GM23248 (cell line): ENCODE results near the gene WNT9B. TPM values are rescaled to one million over a fixed set of nuclear protein-coding genes. Genes with fewer than 3 reads are reported as not detected.

Source experiments
- DNase-seq: peaks from one replicate; pipeline ENCODE4 v3.0.0-alpha.2; 2015
- H2AFZ ChIP-seq: fragments of 200-600 bp; sonication (generic); 2 replicates; pipeline ENCODE4 v1.6.1; 2016; ENCODE audit warnings: antibody characterized with exemption
- H3F3A ChIP-seq: fragments of 200-600 bp; sonication (generic); 2 replicates; pipeline ENCODE4 v1.6.1; 2016; ENCODE audit warnings: mild to moderate bottlenecking, antibody characterized with exemption, mixed run types; ENCODE audit not compliant: insufficient read depth
- H3K27ac ChIP-seq: fragments of 200-600 bp; sonication (generic); 2 replicates; pipeline ENCODE4 v1.5.1; 2016; ENCODE audit warnings: mild to moderate bottlenecking
- H3K27me3 ChIP-seq: fragments of 200-600 bp; sonication (generic); replicated peaks from 2 replicates; pipeline ENCODE4 v1.6.1; 2016; ENCODE audit warnings: mild to moderate bottlenecking; ENCODE audit not compliant: insufficient read depth
- H3K36me3 ChIP-seq: fragments of 200-600 bp; sonication (generic); 2 replicates; pipeline ENCODE4 v1.6.1; 2016; ENCODE audit warnings: low read depth, mild to moderate bottlenecking
- H3K4me1 ChIP-seq: fragments of 200-600 bp; sonication (generic); 2 replicates; pipeline ENCODE4 v1.6.1; 2016; ENCODE audit warnings: mild to moderate bottlenecking; ENCODE audit not compliant: insufficient read depth
- H3K4me2 ChIP-seq: fragments of 200-600 bp; sonication (generic); one replicate; pipeline ENCODE4 v1.6.1; 2016; ENCODE audit warnings: mild to moderate bottlenecking; ENCODE audit not compliant: unreplicated experiment
- H3K4me3 ChIP-seq: fragments of 200-600 bp; sonication (generic); 2 replicates; pipeline ENCODE4 v1.5.1; 2016; ENCODE audit warnings: mild to moderate bottlenecking
- H3K79me2 ChIP-seq: fragments of 200-600 bp; sonication (generic); 2 replicates; pipeline ENCODE4 v1.6.1; 2016; ENCODE audit warnings: mild to moderate bottlenecking; ENCODE audit not compliant: insufficient read depth
- H3K9ac ChIP-seq: fragments of 200-600 bp; sonication (generic); 2 replicates; pipeline ENCODE4 v1.6.1; 2016; ENCODE audit warnings: mild to moderate bottlenecking
- H3K9me2 ChIP-seq: fragments of 200-600 bp; sonication (generic); 2 replicates; pipeline ENCODE4 v1.6.1; 2016; ENCODE audit warnings: mixed run types, mild to moderate bottlenecking, moderate library complexity; ENCODE audit not compliant: insufficient read depth
- H3K9me3 ChIP-seq: fragments of 200-600 bp; sonication (generic); one replicate; pipeline ENCODE4 v1.6.1; 2017; ENCODE audit warnings: low read depth
- H4K20me1 ChIP-seq: fragments of 200-600 bp; sonication (generic); 2 replicates; pipeline ENCODE4 v1.6.0; 2016; ENCODE audit not compliant: insufficient read depth
- EZH2 ChIP-seq: fragments of 200-600 bp; sonication (generic); IDR thresholded peaks from 2 replicates; pipeline ENCODE4 v1.6.1; 2018; ENCODE audit warnings: antibody characterized with exemption, mild to moderate bottlenecking; ENCODE audit not compliant: insufficient read depth, poor library complexity, severe bottlenecking
- EZH2phosphoT487 ChIP-seq: fragments of 200-600 bp; sonication (generic); IDR thresholded peaks from 2 replicates; pipeline ENCODE4 v1.6.1; 2018; ENCODE audit warnings: antibody characterized with exemption, moderate library complexity, mild to moderate bottlenecking, low read depth; ENCODE audit not compliant: insufficient read depth
- WGBS, 2 experiments: methylation state at CpG; one replicate each; pipeline ENCODE4 v1.1.6; 2015 to 2017; ENCODE audit warnings: low lambda C conversion rate in 2 of 2, low coverage in 1 of 2; ENCODE audit errors: missing lambda C conversion rate in 2 of 2; 5-methylcytosine and 5-hydroxymethylcytosine counted together
- in situ Hi-C: fragments of 300-500 bp; cut with MboI; formaldehyde crosslinking; loops from 2 replicates; pipeline ENCODE4 v1.15.0; 2020
- polyA plus RNA-seq: library from polyadenylated mRNA; unstranded; fragments of >200 nt; fragmentation: Nextera tagmentation; extraction: Ambion mirVana; gene quantifications from 2 replicates; pipeline ENCODE4 v1.2.1, GENCODE V29; 2016
- total RNA-seq: library from RNA; depleted of rRNA; stranded (reverse); fragments of >200 nt; shearing (Covaris generic); gene quantifications from 2 replicates; pipeline ENCODE4 v1.2.3, GENCODE V29; 2014

The WNT9B gene
- total and polyA plus RNA-seq, 2 experiments from 2014 or later: not detected

GRCh38 chr17:46894476-46895151, 43.2 kb downstream of the WNT9B start:
- H3K4me2 ChIP-seq: no peak overlapping the region
- H2AFZ ChIP-seq: no peak overlapping the region
- H3K4me3 ChIP-seq: no peak overlapping the region
- H3K4me1 ChIP-seq: no peaks in the 10 kb centered on the region
- TF ChIP-seq EZH2 (no peak), EZH2phosphoT487 (no peak)
- no peak overlapping the region for H3K27ac ChIP-seq
- no peaks in the 10 kb centered on the region for H3K36me3 ChIP-seq
- no peaks in the 10 kb centered on the region for H4K20me1 ChIP-seq
- in situ Hi-C loops: no loop called here
- H3K9me2 ChIP-seq: no peaks in the 10 kb centered on the region
- H3F3A ChIP-seq: no peaks in the 10 kb centered on the region
- no peaks in the 10 kb centered on the region for H3K79me2 ChIP-seq
- 20 to 22% methylated on average over 28 to 29 of the region's 29 CpGs for WGBS, 2 experiments
- no peaks in the 10 kb centered on the region for H3K9me3 ChIP-seq
- no peak for DNase-seq
- peaks cover 52% of the 10 kb centered on the region for H3K27me3 ChIP-seq
- H3K9ac ChIP-seq: no peak overlapping the region

- no peak overlapping the region for H3K27ac ChIP-seq
- no peaks in the 10 kb centered on the region for H4K20me1 ChIP-seq
- no peaks in the 10 kb centered on the region for H3K9me3 ChIP-seq
- WGBS, 2 experiments: 84 to 91% methylated on average over 9 of the region's 9 CpGs
- DNase-seq: no peak
- H3K36me3 ChIP-seq: no peaks in the 10 kb centered on the region
- in situ Hi-C loops: no loop called here
- no peaks in the 10 kb centered on the region for H3F3A ChIP-seq
- no peaks in the 10 kb centered on the region for H3K4me1 ChIP-seq
- no peak overlapping the region for H3K4me2 ChIP-seq
- TF ChIP-seq EZH2phosphoT487 (no peak), EZH2 (no peak)
- H3K27me3 ChIP-seq: peaks cover 49% of the 10 kb centered on the region
- no peaks in the 10 kb centered on the region for H3K9me2 ChIP-seq
- no peaks in the 10 kb centered on the region for H3K79me2 ChIP-seq
- no peak overlapping the region for H3K4me3 ChIP-seq
- no peak overlapping the region for H3K9ac ChIP-seq
- H2AFZ ChIP-seq: no peak overlapping the region
Observed at GRCh38 chr17:46895171-46895570, 43.8 kb downstream of the WNT9B start.

DNA sequence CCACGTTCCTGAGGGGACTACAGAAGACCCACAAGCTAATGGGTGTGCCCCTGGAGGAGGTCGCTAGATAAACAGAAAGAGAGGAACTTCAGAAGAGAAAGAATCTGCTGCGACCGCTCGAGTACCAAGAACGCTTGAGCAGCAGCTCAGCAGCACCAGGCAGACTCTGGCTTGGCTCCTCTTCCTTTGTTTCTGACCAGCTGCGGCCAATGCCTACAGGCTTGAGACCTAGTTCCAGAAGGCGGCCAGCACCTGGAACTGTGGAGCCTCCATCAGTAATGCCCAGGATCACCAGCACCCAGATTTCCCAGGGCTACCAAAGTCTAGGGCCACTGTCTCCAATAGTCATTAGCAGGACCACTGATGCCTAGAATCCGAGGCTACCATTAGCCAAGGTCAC, 45.6 kb downstream of the WNT9B start:
- no peak overlapping the region for H3K4me2 ChIP-seq
- H3K9me3 ChIP-seq: no peaks in the 10 kb centered on the region
- H2AFZ ChIP-seq: no peak overlapping the region
- in situ Hi-C loops: no loop called here
- no peaks in the 10 kb centered on the region for H3K4me1 ChIP-seq
- H3K4me3 ChIP-seq: no peak overlapping the region
- H3K9ac ChIP-seq: no peak overlapping the region
- no peak for TF ChIP-seq EZH2
- TF ChIP-seq EZH2phosphoT487: no peak
- no peaks in the 10 kb centered on the region for H3K9me2 ChIP-seq
- DNase-seq: no peak
- no peak overlapping the region for H3K27ac ChIP-seq
- peaks cover 40% of the 10 kb centered on the region for H3K27me3 ChIP-seq
- H3K36me3 ChIP-seq: no peaks in the 10 kb centered on the region
- WGBS, 2 experiments: 69 to 73% methylated on average over 9 of the region's 9 CpGs
- no peaks in the 10 kb centered on the region for H4K20me1 ChIP-seq
- no peaks in the 10 kb centered on the region for H3F3A ChIP-seq
- H3K79me2 ChIP-seq: no peaks in the 10 kb centered on the region

DNA sequence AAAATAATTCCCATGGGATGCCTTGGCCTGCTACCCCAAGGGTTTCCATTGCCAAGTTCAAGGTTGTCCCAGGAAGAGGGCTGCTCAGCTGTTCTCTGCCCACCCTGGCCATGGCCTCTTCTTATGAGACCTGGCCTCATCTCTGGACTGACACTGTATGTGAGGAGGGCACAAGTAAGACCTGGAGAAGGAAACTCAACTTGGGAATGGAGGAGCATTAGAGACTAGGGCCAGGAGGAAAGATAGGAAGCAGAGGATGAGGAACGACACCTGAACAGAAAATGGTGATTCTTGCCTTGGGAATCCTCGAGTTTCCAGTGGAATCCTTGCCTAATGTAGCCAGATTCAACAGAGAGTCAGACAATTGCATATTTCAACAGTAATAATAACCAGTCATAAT, 47.0 kb downstream of the WNT9B start:
- in situ Hi-C loops: no loop called here
- no peaks in the 10 kb centered on the region for H3K36me3 ChIP-seq
- H3K79me2 ChIP-seq: no peaks in the 10 kb centered on the region
- no peaks in the 10 kb centered on the region for H4K20me1 ChIP-seq
- H3K27me3 ChIP-seq: peaks cover 27% of the 10 kb centered on the region
- WGBS, 2 experiments: 36 to 51% methylated on average over 2 of the region's 2 CpGs
- no peak overlapping the region for H3K4me2 ChIP-seq
- H3K27ac ChIP-seq: no peak overlapping the region
- no peak overlapping the region for H3K9ac ChIP-seq
- H3F3A ChIP-seq: no peaks in the 10 kb centered on the region
- TF ChIP-seq EZH2phosphoT487 (no peak), EZH2 (no peak)
- no peak for DNase-seq
- H3K4me3 ChIP-seq: no peak overlapping the region
- no peaks in the 10 kb centered on the region for H3K9me2 ChIP-seq
- H2AFZ ChIP-seq: no peak overlapping the region
- no peaks in the 10 kb centered on the region for H3K9me3 ChIP-seq
- no peaks in the 10 kb centered on the region for H3K4me1 ChIP-seq

DNA sequence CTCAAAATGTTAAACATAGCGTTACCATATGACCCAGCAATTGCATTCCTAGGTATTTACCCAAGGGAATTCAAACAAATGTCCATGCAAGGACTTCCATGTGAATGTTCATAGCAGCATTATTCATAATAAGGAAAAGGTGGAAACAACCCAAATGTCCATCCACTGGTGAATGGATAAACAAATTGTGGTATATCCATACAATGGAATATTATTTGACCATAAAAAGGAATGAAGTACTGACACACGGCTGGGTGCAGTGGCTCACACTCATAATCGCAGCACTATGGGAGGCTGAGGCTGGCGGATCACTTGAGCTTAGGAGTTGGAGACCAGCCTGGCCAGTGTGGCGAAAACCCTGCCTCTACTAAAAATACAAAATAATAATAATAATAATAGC, 47.5 kb downstream of the WNT9B start:
- 59 to 62% methylated on average over 5 of the region's 5 CpGs for whole genome bisulfite sequencing, 2 experiments
- Histone ChIP-seq H3K4me1 (no peaks in the 10 kb centered on the region), H3K79me2 (no peaks in the 10 kb centered on the region), H3F3A (no peaks in the 10 kb centered on the region), H3K9ac (no peak overlapping the region), H3K27ac (no peak overlapping the region), H3K36me3 (no peaks in the 10 kb centered on the region), H3K9me3 (no peaks in the 10 kb centered on the region), H3K9me2 (no peaks in the 10 kb centered on the region), H4K20me1 (no peaks in the 10 kb centered on the region), H3K4me3 (no peak overlapping the region), H2AFZ (no peak overlapping the region), H3K4me2 (no peak overlapping the region), H3K27me3 (peaks cover 23% of the 10 kb centered on the region)
- DNase-seq: no peak
- TF ChIP-seq EZH2 (no peak), EZH2phosphoT487 (no peak)
- in situ Hi-C loops: no loop called here
